Measurements from ENCODE around the gene SLC2A1.
"Not testable (repeated sequence)": the region's sequence is repeated elsewhere in the genome, so short reads cannot be mapped to it uniquely, and the experiment has no call there.

Gene SLC2A1

GRCh38 chr1:42924082-42924850 is 34.4 kb downstream of the SLC2A1 start:
- ChIA-PET CTCF (interaction anchor here (0.6 to 4.0 kb wide), 5 partner anchors 11 to 149 kb away, joined by 3 to 43 read pairs (median 6); no protein-coding TSS in a partner anchor), POLR2A (ENCODE audit: low non-redundant PET) (interaction anchor here (0.6 kb wide), 1 partner anchor 586 kb away, joined by 3 read pairs; no protein-coding TSS in a partner anchor)
- peak; percentile 91 for DNase-seq (ENCODE audit: low spot score)
- peak overlapping the region; percentile 94 for H3K27ac ChIP-seq
- TF ChIP-seq, protein P1, sequence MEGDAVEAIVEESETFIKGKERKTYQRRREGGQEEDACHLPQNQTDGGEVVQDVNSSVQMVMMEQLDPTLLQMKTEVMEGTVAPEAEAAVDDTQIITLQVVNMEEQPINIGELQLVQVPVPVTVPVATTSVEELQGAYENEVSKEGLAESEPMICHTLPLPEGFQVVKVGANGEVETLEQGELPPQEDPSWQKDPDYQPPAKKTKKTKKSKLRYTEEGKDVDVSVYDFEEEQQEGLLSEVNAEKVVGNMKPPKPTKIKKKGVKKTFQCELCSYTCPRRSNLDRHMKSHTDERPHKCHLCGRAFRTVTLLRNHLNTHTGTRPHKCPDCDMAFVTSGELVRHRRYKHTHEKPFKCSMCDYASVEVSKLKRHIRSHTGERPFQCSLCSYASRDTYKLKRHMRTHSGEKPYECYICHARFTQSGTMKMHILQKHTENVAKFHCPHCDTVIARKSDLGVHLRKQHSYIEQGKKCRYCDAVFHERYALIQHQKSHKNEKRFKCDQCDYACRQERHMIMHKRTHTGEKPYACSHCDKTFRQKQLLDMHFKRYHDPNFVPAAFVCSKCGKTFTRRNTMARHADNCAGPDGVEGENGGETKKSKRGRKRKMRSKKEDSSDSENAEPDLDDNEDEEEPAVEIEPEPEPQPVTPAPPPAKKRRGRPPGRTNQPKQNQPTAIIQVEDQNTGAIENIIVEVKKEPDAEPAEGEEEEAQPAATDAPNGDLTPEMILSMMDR (conservative IDR thresholded peaks at IDR 0.05; ENCODE audit: low read depth), result no peak

DNA sequence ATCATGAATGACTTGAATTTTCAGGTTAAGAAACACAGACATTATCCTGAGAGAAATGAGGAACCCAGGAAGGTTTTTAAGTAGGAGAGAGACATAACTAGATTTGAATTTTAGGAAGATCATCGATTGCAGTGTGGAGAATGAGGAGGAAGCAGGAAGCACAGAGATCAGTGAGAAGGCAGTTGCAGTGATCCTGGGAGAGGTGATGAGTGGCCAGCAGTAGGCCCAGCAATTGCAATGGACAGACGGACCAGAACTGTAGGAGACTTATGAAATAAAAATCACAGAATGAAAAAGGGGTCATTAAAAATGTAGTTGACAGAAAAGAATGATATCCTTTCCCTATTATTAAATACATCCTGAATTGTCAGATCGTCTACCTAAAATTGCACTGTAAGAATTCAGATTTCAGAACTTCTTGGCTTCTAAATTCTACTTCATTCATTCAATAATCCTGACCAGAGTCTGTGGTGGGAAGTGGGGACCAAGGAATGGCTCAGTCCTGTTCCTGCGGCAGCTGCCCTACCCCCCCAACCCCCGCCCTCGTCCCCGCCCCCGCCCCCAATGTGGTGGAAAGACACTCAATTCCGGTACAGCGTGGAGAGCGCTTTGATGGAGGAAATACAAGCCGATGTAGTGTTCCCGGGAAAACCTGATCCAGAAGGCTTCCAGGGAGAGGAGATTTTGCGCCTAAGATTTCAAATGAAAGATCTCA is 35.1 kb downstream of the SLC2A1 start:
- no peak for DNase-seq (ENCODE audit: low spot score)
- peak overlapping the region; percentile 94 for H3K27ac ChIP-seq
- POLR2A ChIA-PET (ENCODE audit: low non-redundant PET), result interaction anchor here (0.6 kb wide), 1 partner anchor 8 kb away, joined by 3 read pairs; no protein-coding TSS in a partner anchor
- TF ChIP-seq, protein P1 (conservative IDR thresholded peaks at IDR 0.05; ENCODE audit: low read depth), result no peak
- CTCF ChIA-PET, result interaction anchor here (0.7 to 4.0 kb wide), 7 partner anchors 10 to 153 kb away, joined by 3 to 43 read pairs (median 4); no protein-coding TSS in a partner anchor

- CTCF ChIA-PET, result interaction anchor here (0.7 to 4.0 kb wide), 10 partner anchors 10 to 484 kb away, joined by 3 to 43 read pairs (median 4); no protein-coding TSS in a partner anchor
- peak; percentile 74 for DNase-seq (ENCODE audit: low spot score)
- peak overlapping the region; percentile 94 for H3K27ac ChIP-seq
- TF ChIP-seq, protein P1 (conservative IDR thresholded peaks at IDR 0.05; ENCODE audit: low read depth), result peak; percentile 85
- POLR2A ChIA-PET (ENCODE audit: low non-redundant PET), result interaction anchor here (0.6 kb wide), 1 partner anchor 8 kb away, joined by 3 read pairs; no protein-coding TSS in a partner anchor
Observed at GRCh38 chr1:42922687-42923366, 35.8 kb downstream of the SLC2A1 start.

GRCh38 chr1:42921769-42922168 is 36.9 kb downstream of the SLC2A1 start:
- ChIA-PET CTCF (interaction anchor here (0.7 to 4.0 kb wide), 4 partner anchors 9 to 1489 kb away, joined by 3 to 43 read pairs (median 8); no protein-coding TSS in a partner anchor), POLR2A (ENCODE audit: low non-redundant PET) (no interaction called here)
- DNase-seq (ENCODE audit: low spot score), result no peak
- H3K27ac ChIP-seq, result peak overlapping the region; percentile 38; the same call in 1 of the 2 replicates
- TF ChIP-seq, protein P1 (conservative IDR thresholded peaks at IDR 0.05; ENCODE audit: low read depth), result no peak

- H3K27ac ChIP-seq; DNase-seq (ENCODE audit: low spot score); POLR2A ChIA-PET (ENCODE audit: low non-redundant PET): not testable (repeated sequence)
- CTCF ChIA-PET, result interaction anchor here (1.0 kb wide), 1 partner anchor 154 kb away, joined by 5 read pairs; no protein-coding TSS in a partner anchor
Observed at GRCh38 chr1:42919651-42920050, 39.0 kb downstream of the SLC2A1 start.

GRCh38 chr1:42917241-42917495 is 41.5 kb downstream of the SLC2A1 start:
- CTCF ChIA-PET, result interaction anchor here (0.6 kb wide), 1 partner anchor 315 kb away, joined by 3 read pairs; no protein-coding TSS in a partner anchor
- DNase-seq (ENCODE audit: low spot score), result no peak
- TF ChIP-seq, protein P1 (conservative IDR thresholded peaks at IDR 0.05; ENCODE audit: low read depth), result no peak
- POLR2A ChIA-PET (ENCODE audit: low non-redundant PET), result no interaction called here
- no peak overlapping the region for H3K27ac ChIP-seq
